ENCODE data around the gene ZBTB21.

GRCh38 chr21:41980561-41980960 is 29.6 kb downstream of the ZBTB21 start:
- TF ChIP-seq POLR2A (IDR thresholded peaks at IDR 0.05; ENCODE audit: low read depth, low read length) (no peak), TAF1 (IDR thresholded peaks at IDR 0.05; ENCODE audit: borderline replicate concordance, low read depth, low read length) (no peak), POLR2AphosphoS5 (IDR thresholded peaks at IDR 0.05; ENCODE audit: low read depth, low read length) (no peak)

Data from GM12892 (cell line).